ENCODE data around the gene CAMK2G.
A peak's percentile ranks its signal among the peaks of the same experiment; 100 is the strongest.
"Not testable (repeated sequence)": the region's sequence is repeated elsewhere in the genome, so short reads cannot be mapped to it uniquely, and the experiment has no call there.

Gene CAMK2G

GRCh38 chr10:73788864-73789658 is 85.3 kb downstream of the CAMK2G start:
- DNase-seq, result no peak

- DNase-seq, result not testable (repeated sequence)
These were observed 87.1 kb downstream of the CAMK2G start for GRCh38 chr10:73787031-73787800.

GRCh38 chr10:73786512-73786885 is 87.9 kb downstream of the CAMK2G start:
- no peak for DNase-seq

- DNase-seq, result no peak
These were observed 88.4 kb downstream of the CAMK2G start for GRCh38 chr10:73785721-73786511.

- peak; percentile 88 for DNase-seq
These were observed 89.1 kb downstream of the CAMK2G start, which contains the start of gene ZSWIM8 for GRCh38 chr10:73785211-73785720. TSS of gene ZSWIM8 (plus strand) at chr10:73785606. CDS start at chr10:73785879, 273 bp downstream.

GRCh38 chr10:73782749-73783085 is 91.6 kb downstream of the CAMK2G start:
- DNase-seq, result no peak

- DNase-seq, result peak; percentile 76
These were observed 92.2 kb downstream of the CAMK2G start, which contains the start of gene CHCHD1 for GRCh38 chr10:73781879-73782748. TSS of gene CHCHD1 (plus strand) at chr10:73782048. CDS start at chr10:73782076, 28 bp downstream.

GRCh38 chr10:73781548-73781878 is 92.8 kb downstream of the CAMK2G start:
- no peak for DNase-seq

- DNase-seq, result no peak
These were observed 93.4 kb downstream of the CAMK2G start for GRCh38 chr10:73780966-73781365.

GRCh38 chr10:73780301-73780700 is 94.1 kb downstream of the CAMK2G start:
- DNase-seq, result no peak

- DNase-seq, result no peak
These were observed 94.7 kb downstream of the CAMK2G start for GRCh38 chr10:73779539-73780197.

- DNase-seq, result no peak
These were observed 95.3 kb downstream of the CAMK2G start for GRCh38 chr10:73779018-73779417.

- no peak for DNase-seq
These were observed 99.7 kb downstream of the CAMK2G start for GRCh38 chr10:73774637-73775036.

GRCh38 chr10:73773152-73773879 is 101.0 kb downstream of the CAMK2G start:
- DNase-seq, result peak; percentile 19

GRCh38 chr10:73772281-73773151 is 101.8 kb downstream of the CAMK2G start:
- peak; percentile 53 for DNase-seq

- DNase-seq, result peak; percentile 41
These were observed 102.6 kb downstream of the CAMK2G start for GRCh38 chr10:73771722-73772280.

GRCh38 chr10:73769396-73769795 is 105.0 kb downstream of the CAMK2G start:
- DNase-seq, result no peak

GRCh38 chr10:73768881-73769280 is 105.5 kb downstream of the CAMK2G start:
- DNase-seq, result no peak

- DNase-seq, result no peak
These were observed 109.3 kb downstream of the CAMK2G start for GRCh38 chr10:73765066-73765465.
